Activated CD4-positive, alpha-beta T cell treated with anti-CD3 and anti-CD28 coated beads, Interleukin-2, amount 10 ng/mL, durations not matched to agents 7 days and 5 days (primary cell): Measurements from ENCODE around the gene MMP28. TPM values are rescaled to one million over a fixed set of nuclear protein-coding genes. Genes with fewer than 3 reads are reported as not detected.

Experiments used
- CTCF ChIA-PET: fragments of 350-600 bp; sonication (Branson Sonifier 250); formaldehyde crosslinking; loops from one replicate; lab custom pipeline; 2021; ENCODE audit warnings: antibody characterized with exemption; lab: Charles Lee
- POLR2A ChIA-PET: fragments of 350-600 bp; sonication (Branson Sonifier 250); formaldehyde crosslinking; loops from one replicate; lab custom pipeline; 2021; ENCODE audit warnings: antibody characterized with exemption; lab: Charles Lee
- DNase-seq: peaks from one replicate; pipeline ENCODE4 v3.0.0-alpha.2; 2020
- H3K27ac Mint-ChIP-seq: one replicate; pipeline ENCODE4 v1.8.0; 2021; ENCODE audit warnings: mild to moderate bottlenecking, moderate library complexity, mixed read lengths
- H3K27me3 Mint-ChIP-seq: one replicate; pipeline ENCODE4 v1.8.0; 2021; ENCODE audit warnings: mixed read lengths
- H3K36me3 Mint-ChIP-seq: one replicate; pipeline ENCODE4 v1.8.0; 2021; ENCODE audit warnings: low read depth, mixed read lengths
- H3K4me1 Mint-ChIP-seq: one replicate; pipeline ENCODE4 v1.8.0; 2021; ENCODE audit warnings: mixed read lengths
- H3K4me3 Mint-ChIP-seq: one replicate; pipeline ENCODE4 v1.8.0; 2021; ENCODE audit warnings: mild to moderate bottlenecking, moderate library complexity, mixed read lengths
- H3K9me3 Mint-ChIP-seq: one replicate; pipeline ENCODE4 v1.8.0; 2021; ENCODE audit warnings: mixed read lengths
- total RNA-seq, 2 experiments: library from RNA; stranded (reverse); gene quantifications; one replicate each; pipeline ENCODE4 v1.2.3, GENCODE V29; 2021

MMP28 gene
- total RNA-seq, 2 experiments from 2014 or later: not detected

DNA sequence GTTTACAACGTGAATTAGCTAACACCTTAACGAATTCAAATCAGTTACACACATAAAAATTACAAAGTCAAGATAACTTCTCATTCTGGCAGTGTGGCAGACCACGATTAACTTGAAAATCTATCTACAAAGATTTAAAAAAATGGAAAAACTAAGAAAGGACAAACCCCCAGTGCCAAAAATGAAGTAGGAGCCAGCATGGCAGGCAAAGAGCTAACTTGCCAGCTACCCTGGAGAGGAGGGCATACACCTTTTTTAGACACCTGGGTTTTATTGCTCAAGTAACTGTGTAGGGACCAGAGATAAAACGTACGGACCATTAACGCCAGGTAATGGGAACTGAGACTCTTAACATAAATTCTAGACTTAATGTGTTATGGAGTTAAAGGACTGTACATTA, 16.3 kb upstream of the MMP28 start:
- H3K27me3 Mint-ChIP-seq: no peaks in the 10 kb centered on the region
- no peaks in the 10 kb centered on the region for H3K9me3 Mint-ChIP-seq
- no peak overlapping the region for H3K27ac Mint-ChIP-seq
- H3K4me1 Mint-ChIP-seq: peaks cover 66% of the 10 kb centered on the region
- ChIA-PET CTCF (interaction anchor here (2.0 kb wide), 1 partner anchor 48 kb away, joined by 8 read pairs; no protein-coding TSS in a partner anchor), POLR2A (no interaction called here)
- no peak for DNase-seq
- H3K36me3 Mint-ChIP-seq: peaks cover 21% of the 10 kb centered on the region
- H3K4me3 Mint-ChIP-seq: peak overlapping the region; percentile 7

DNA sequence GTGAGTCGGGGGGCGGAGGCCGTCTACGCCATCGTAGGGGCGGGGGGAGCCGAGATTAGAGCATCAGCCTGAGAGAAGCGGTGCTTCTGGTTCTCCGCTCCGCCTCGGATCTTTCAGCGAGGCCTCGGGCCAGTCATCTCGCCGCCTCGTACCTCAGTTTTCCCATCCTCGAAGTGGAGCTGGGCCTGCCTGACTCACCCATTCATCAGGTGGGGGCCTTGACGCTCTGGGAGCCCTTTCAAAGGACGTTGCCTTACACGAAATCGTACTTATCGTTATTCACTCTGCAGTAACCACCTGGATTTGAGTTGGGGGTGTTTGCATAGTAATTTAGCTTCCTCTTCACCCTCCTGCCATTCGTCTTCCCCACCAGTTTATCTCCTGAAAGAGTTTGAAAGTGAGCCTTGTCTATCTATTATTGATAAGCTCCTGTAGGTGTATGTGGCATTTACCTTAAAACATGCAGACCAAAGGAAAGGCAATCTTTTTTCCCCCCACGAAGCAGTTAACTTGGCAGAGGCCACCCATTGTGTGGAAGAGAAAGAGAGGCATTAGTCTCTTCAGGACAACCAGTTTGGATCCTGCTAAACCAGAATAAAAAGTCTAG, 14.5 kb upstream of the MMP28 start:
- H3K9me3 Mint-ChIP-seq: no peaks in the 10 kb centered on the region
- H3K4me3 Mint-ChIP-seq: peak overlapping the region; percentile 94
- peaks cover 58% of the 10 kb centered on the region for H3K4me1 Mint-ChIP-seq
- POLR2A ChIA-PET: interaction anchor here (0.6 to 2.6 kb wide), 2 partner anchors 46 to 275 kb away, joined by 3 to 21 read pairs; no protein-coding TSS in a partner anchor
- no peaks in the 10 kb centered on the region for H3K27me3 Mint-ChIP-seq
- no peak for DNase-seq
- H3K36me3 Mint-ChIP-seq: peaks cover 18% of the 10 kb centered on the region
- CTCF ChIA-PET: interaction anchor here (1.0 to 3.1 kb wide), 10 partner anchors 10 to 267 kb away, joined by 3 to 44 read pairs (median 6); no protein-coding TSS in a partner anchor
- H3K27ac Mint-ChIP-seq: peak overlapping the region; percentile 96

DNA sequence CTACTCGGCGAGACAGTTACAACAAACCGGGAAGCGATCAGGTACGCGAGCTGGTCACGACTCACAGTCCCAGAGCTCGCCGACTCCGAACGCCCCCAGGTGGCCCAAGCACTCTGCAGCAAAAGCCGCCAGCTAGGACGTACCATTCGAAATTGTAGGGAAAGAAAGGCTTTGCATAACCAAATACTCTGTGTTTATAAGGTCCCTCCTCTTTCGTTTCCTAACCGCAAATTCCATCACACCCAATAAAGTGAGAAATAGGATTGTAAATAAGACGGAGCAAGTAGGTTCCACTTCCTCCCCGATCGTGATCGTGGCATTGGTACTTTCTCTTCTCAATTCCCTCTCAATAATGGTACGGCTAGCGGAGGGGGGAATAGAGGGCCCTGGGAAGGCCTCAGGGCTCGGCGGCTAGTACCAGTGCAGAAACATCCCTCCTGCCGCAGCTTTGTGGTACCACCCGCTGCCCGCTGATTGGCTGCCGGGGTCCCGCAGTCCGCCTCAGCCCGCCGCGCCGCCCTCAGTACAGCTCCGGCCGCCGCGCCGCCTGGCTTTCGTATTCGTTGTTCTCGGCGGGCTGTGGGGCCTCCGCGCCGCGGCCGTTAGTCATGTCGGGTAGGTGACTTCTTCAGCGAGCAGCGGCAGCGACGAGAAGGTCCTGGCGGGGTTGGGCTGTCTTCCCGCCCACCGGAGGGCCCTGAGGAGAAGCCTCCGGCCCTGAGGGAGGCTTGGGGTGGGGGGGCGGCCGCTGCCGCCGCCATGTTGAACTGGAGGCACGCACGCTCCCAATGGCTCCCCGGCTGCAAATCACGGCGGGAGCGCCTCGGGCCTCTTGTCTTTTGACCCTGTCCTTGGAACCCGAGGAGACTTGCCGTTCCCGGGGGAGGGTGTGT, 13.8 kb upstream of the MMP28 start, which contains the start of gene TAF15:
Gene TAF15, plus strand, starts transcription at position 523 of the 893 bp plus-strand sequence. Its CDS starts 86 bp downstream, at position 609.
- POLR2A ChIA-PET: interaction anchor here (1.0 to 2.6 kb wide), 2 partner anchors 45 to 223 kb away, joined by 3 to 21 read pairs; no protein-coding TSS in a partner anchor
- Mint-ChIP-seq H3K4me3 (peak within 1 kb of the TSS; percentile 94), H3K27ac (peak within 1 kb of the TSS; percentile 96), H3K36me3 (peaks cover 18% of the 10 kb centered on the region), H3K4me1 (peaks cover 58% of the 10 kb centered on the region), H3K27me3 (no peaks in the 10 kb centered on the region), H3K9me3 (no peaks in the 10 kb centered on the region)
- CTCF ChIA-PET: interaction anchor here (0.6 to 3.1 kb wide), 31 partner anchors 8 to 761 kb away, joined by 3 to 44 read pairs (median 4); partner anchors contain the start of genes MMP28 and SLFN12L
- DNase-seq: peak; percentile 97

DNA sequence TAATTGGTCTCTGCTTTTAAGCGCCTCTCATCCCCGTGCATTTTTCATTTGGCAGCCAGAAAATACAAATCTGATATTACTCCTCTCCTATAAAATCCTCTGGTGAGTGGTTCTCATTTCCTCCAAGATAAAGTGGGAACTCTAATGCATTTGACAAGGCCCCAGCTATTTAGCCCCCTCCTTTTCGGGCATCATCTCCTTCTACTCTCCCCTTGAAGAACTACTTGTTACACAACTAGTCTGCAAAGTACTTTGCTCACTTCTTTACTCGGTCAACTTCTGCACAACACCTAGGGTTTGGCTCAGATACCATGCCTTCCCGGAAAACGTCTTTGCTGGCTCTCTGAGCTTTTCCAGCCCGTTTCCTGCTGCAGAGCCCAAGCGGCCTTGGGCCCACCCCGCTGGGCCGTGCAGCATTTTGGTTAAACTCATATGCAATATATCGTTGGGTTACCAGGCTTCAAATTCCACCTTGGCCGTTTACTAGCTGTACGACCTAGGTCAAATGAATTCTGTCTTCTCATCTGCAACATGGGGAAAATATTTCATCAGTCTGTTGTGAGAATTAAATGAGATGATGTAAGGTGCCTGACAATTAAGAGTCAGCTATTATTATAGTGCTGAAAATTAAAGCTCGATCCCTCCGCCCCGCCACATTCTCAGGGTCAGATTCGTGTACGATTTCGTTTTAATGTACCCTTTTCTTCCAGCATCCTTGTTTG, 13.0 kb upstream of the MMP28 start:
- H3K4me1 Mint-ChIP-seq: peaks cover 53% of the 10 kb centered on the region
- H3K9me3 Mint-ChIP-seq: no peaks in the 10 kb centered on the region
- CTCF ChIA-PET: interaction anchor here (0.6 to 3.1 kb wide), 31 partner anchors 9 to 760 kb away, joined by 3 to 44 read pairs (median 4); partner anchors contain the start of genes MMP28 and SLFN12L
- peak overlapping the region; percentile 94 for H3K4me3 Mint-ChIP-seq
- peaks cover 14% of the 10 kb centered on the region for H3K36me3 Mint-ChIP-seq
- H3K27ac Mint-ChIP-seq: peak overlapping the region; percentile 96
- POLR2A ChIA-PET: interaction anchor here (1.0 to 2.6 kb wide), 2 partner anchors 45 to 222 kb away, joined by 3 to 21 read pairs; no protein-coding TSS in a partner anchor
- DNase-seq: no peak
- H3K27me3 Mint-ChIP-seq: no peaks in the 10 kb centered on the region

DNA sequence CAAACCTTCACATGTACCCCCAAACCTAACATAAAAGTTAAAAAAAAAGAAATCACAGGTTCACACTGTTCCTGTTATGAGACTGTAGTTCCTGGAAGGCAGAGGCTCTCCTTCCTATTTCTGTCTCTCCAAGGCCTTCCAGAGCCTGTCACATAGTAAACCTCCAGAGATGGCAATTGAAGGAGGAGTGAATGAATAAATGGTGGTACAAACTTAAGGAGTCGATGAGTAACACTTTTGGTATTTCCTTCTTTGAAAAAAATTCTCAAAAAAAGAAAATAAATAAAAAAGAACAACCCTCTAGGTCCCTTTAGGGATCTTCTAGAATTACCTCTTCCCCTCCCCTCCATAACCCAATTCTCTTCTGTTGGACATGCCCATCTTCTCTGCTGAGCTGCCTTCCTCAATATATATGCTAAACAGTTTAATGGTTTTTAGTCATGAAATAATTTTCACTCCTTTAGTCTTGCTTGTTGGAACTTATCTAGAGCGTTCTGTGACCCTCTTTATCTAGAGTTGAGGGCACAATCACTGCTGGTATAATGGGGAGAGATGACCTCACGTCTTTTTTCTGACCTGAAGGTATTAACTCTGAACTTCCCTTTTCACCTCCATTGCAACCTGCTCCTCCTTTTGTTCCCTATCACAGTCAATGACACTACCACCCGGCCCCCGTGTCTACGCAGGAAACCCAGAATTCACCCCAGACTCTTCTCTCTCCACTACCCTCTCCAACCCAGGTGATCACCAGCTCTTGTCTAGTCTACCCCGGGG, 12.1 kb upstream of the MMP28 start:
- Mint-ChIP-seq H3K36me3 (peaks cover 11% of the 10 kb centered on the region), H3K9me3 (no peaks in the 10 kb centered on the region), H3K27me3 (no peaks in the 10 kb centered on the region), H3K27ac (peak overlapping the region; percentile 96), H3K4me1 (peaks cover 49% of the 10 kb centered on the region), H3K4me3 (peak overlapping the region; percentile 94)
- ChIA-PET CTCF (interaction anchor here (1.2 to 3.1 kb wide), 10 partner anchors 10 to 595 kb away, joined by 3 to 44 read pairs (median 8); partner anchors contain the start of gene MMP28), POLR2A (interaction anchor here (2.6 kb wide), 1 partner anchor 44 kb away, joined by 21 read pairs; no protein-coding TSS in a partner anchor)
- DNase-seq: no peak

DNA sequence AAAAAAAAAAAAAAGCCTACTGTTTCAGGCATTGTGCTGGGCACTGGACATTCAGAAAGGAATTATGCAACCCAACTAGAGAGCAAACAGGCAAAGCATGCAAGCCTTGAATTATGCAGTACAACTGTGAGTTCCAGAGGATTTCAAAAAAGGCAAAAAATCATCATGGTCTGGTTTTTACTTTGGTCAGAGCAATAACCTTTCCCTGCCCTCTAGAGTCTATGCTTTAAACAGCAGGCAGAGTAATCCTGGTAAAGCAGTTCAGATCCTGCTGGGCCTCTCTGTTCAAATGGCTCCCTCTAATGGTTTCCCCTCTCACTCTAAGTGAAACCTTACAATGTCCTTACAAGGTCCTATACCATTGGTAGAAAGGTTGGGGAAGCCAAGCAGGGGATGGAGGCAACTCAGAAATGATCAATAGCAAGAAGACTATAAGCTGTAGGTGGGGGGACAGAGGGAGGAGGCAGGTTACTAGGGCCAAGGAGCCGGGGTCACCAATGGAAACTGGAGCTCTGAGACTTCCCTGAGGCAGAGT, 9.3 kb upstream of the MMP28 start:
- H3K4me3 Mint-ChIP-seq: no peak overlapping the region

DNA sequence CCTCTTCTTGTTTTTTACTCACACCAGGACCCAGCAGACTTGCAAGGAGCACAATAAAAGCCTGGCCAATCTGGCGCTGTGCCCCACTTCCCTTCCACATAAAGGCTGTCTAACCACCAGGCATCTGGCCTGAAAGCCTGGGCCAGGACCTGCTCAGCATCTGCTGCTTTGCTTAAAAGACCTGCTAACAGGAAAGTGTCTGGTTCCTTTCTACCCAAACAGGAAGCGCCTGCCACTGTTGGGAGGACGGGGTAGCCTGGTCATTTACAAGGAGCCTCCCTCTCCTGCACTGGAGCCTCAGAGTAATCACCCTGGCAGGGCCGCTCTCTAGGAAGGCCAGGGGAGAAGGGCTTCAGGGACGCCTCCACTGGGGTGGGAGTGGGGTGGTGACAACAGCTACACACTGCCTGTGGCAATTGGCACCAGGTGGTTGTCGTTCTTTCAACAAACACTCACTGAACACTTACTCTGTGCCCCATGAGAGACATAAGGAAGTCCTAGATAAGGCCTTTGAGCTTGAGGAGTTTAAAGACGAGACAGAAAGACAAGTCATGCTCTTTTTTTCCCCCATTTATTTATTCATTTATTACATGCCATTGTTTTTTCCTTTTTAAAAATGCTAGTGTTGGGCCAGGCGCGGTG, 6.3 kb upstream of the MMP28 start:
- Mint-ChIP-seq H3K9me3 (no peaks in the 10 kb centered on the region), H3K27me3 (peaks cover 20% of the 10 kb centered on the region), H3K4me1 (peaks cover 30% of the 10 kb centered on the region), H3K4me3 (no peak overlapping the region), H3K36me3 (no peaks in the 10 kb centered on the region), H3K27ac (peak overlapping the region; percentile 59)
- DNase-seq: peak; percentile 26
- ChIA-PET CTCF (interaction anchor here (1.2 kb wide), 1 partner anchor 31 kb away, joined by 3 read pairs; no protein-coding TSS in a partner anchor), POLR2A (no interaction called here)

More for the DNA sequence above, 9.3 kb upstream of the MMP28 start:
- POLR2A ChIA-PET: interaction anchor here (0.6 kb wide), 1 partner anchor 1150 kb away, joined by 4 read pairs; no protein-coding TSS in a partner anchor
- H3K9me3 Mint-ChIP-seq: no peaks in the 10 kb centered on the region
- peak; percentile 72 for DNase-seq
- H3K27me3 Mint-ChIP-seq: no peaks in the 10 kb centered on the region
- CTCF ChIA-PET: interaction anchor here (0.7 to 2.2 kb wide), 8 partner anchors 12 to 57 kb away, joined by 3 to 17 read pairs (median 4); no protein-coding TSS in a partner anchor
- no peaks in the 10 kb centered on the region for H3K36me3 Mint-ChIP-seq
- peaks cover 50% of the 10 kb centered on the region for H3K4me1 Mint-ChIP-seq
- H3K27ac Mint-ChIP-seq: no peak overlapping the region

DNA sequence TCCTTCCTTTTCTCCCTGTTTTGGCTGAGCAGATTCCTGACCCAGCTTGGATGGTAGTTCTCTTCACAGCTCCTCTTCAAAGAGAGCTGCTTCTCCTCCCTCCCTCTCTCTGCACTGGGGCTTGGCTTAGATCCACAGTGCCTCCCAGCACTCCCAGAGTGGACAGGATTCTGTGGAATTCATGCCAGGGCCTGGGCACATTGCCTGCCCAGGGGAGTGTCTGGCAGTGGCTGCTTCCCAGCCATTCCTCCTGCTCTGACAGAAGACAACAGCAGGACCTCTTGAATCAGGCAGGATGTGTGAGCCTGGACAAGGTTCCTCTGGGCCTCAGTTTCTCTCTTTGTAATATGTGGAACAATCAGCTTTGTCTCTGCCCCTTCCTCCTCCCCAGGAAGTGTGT, 4.5 kb upstream of the MMP28 start:
- Mint-ChIP-seq H3K4me1 (peaks cover 33% of the 10 kb centered on the region), H3K27ac (no peak overlapping the region), H3K27me3 (peaks cover 31% of the 10 kb centered on the region), H3K9me3 (no peaks in the 10 kb centered on the region), H3K4me3 (no peak overlapping the region), H3K36me3 (no peaks in the 10 kb centered on the region)
- DNase-seq: no peak
- CTCF ChIA-PET: interaction anchor here (0.6 to 1.7 kb wide), 3 partner anchors 9 to 36 kb away, joined by 3 to 5 read pairs (median 5); partner anchors contain the start of gene TAF15
- POLR2A ChIA-PET: no interaction called here

DNA sequence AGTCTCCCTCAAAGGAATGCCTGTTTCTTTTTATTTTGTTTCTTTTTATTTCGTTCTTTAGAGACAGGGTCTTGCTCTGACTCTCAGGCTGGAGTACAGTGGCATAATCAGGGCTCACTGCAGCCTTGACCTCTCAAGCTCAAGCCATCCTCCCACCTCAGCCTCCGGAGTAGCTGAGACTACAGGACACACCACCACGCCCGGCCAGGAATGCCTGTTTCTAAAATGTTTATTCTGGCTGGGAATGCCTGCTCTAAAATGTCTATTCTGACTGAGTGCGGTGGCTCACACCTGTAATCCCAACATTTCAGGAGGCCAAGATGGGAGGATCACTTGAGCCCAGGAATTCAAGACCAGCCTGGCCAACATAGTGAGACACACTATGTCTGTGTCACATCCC, 2.5 kb upstream of the MMP28 start:
- CTCF ChIA-PET: interaction anchor here (0.9 to 4.7 kb wide), 4 partner anchors 10 to 34 kb away, joined by 3 to 20 read pairs (median 4); partner anchors contain the start of gene TAF15
- POLR2A ChIA-PET: no interaction called here
- Mint-ChIP-seq H3K4me3 (no peak overlapping the region), H3K27ac (peak overlapping the region; percentile 13), H3K9me3 (no peaks in the 10 kb centered on the region), H3K36me3 (no peaks in the 10 kb centered on the region), H3K4me1 (peaks cover 29% of the 10 kb centered on the region), H3K27me3 (peaks cover 49% of the 10 kb centered on the region)
- DNase-seq: no peak

DNA sequence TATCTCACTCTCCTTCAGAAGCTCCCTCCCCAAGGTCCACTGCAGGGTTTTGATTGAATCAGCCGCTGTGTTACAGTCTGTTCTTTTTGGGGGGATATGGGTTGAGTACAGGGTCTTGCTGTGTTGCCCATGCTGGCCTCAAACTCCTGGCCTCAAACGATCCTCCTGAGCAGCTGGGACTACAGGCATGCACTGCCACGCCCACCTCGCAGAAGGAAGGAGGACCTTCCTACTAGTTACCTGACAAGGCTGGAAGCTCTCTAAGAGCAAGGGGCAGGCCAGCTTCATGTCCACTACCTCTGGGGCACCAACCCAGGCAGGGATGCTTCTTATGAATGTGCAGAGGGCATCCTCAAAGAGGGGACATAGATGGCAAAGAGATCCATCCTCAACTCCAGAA, 1.9 kb upstream of the MMP28 start:
- H3K4me1 Mint-ChIP-seq: peaks cover 29% of the 10 kb centered on the region
- H3K27me3 Mint-ChIP-seq: peaks cover 49% of the 10 kb centered on the region
- H3K9me3 Mint-ChIP-seq: no peaks in the 10 kb centered on the region
- ChIA-PET CTCF (interaction anchor here (1.4 to 4.7 kb wide), 3 partner anchors 9 to 33 kb away, joined by 3 to 20 read pairs (median 5); partner anchors contain the start of gene TAF15), POLR2A (no interaction called here)
- no peak overlapping the region for H3K27ac Mint-ChIP-seq
- H3K36me3 Mint-ChIP-seq: no peaks in the 10 kb centered on the region
- DNase-seq: no peak
- H3K4me3 Mint-ChIP-seq: no peak overlapping the region
